ENCODE data around the gene HAUS7. TPM values are rescaled to one million over a fixed set of nuclear protein-coding genes. Genes with fewer than 3 reads are reported as not detected.
A peak's percentile ranks its signal among the peaks of the same experiment; 100 is the strongest.

The HAUS7 gene
- total RNA-seq, 1 donor from 2014 or later, result 15.8 TPM

DNA sequence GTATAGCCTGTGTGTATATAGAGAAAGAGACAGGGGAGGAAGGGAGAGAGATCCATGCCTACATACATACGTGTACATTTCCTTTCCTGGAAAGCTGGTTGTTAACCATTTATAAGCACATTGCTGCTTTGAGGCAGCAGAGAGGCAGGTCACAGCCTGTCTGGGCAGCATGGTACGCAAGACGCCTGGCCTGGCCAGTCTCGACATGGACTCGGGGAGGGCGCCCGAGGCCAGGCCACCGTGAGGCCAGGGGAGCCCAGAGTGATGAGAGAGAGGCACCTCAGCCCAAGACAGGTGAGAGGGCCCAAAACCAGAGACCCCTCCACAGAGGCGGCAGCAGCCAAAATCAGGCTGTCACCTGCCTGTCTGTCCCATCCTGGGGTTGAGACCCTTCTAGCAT, 28.4 kb downstream of the HAUS7 start:
- DNase-seq (ENCODE audit: low read depth), result no peak

DNA sequence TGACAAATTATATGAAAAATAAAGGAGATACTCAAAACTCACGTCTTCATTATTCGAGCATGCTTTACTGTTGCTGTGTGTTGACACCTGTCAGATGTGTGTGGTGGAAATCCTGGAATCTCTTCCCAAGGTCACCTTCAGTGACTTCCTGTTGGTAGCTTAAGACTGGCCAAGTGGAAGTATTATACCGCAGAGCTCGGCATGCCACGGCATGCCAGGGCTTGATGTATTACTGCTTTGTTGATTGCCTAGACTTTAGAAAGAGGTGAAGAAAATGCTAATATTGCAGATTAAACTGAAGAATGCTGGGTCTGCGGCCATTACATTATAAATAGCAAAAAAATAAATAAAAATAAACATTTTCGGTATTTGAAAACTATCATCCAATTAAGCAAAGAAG, 29.1 kb downstream of the HAUS7 start:
- DNase-seq (ENCODE audit: low read depth), result no peak

DNA sequence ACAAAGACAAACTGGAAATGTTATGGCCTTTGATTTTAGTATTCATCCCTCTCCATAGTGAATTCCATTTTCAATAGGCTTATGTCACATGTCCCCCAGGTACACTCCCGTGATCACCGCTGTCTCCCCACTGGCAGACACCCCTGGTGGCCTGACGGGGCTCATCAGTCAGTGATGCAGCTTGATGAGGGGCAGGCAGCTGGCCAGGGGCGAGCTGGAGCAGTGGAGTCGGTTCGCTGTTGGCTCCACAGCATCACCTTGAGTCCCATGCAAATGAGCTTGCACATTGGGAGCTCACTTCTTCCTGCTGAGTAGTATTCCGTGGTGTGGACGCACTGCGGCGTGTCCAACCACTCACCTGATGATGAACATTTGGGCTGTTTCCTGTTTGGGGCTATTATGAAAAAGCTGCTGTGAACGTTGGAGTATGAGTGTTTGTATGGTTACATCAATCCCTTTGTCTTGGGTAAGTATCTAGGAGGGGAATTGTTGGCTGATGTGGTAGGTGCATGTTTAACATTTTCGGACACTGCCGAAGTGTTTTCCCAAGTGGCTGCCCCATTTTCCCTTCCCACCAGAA, 29.7 kb downstream of the HAUS7 start:
- no peak for DNase-seq (ENCODE audit: low read depth)

DNA sequence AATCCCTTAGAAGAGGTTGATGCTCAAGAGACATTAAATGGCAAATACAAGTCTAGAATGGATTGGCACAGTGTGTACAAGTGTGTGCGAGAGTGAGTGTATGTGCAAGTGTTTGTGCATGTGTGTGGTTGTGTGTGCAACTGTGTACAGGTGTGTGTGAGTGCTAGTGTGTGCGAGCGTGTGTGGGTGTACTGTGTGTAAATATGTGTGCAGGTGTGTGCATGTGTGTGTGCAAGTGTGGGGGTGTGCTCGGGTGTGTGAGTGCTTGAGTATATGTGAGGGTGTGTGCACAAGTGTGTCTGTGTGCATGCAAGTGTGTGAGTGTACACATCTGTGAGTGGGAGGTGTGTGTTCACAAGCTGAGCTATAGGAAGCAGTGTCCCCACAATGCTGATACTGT, 30.4 kb downstream of the HAUS7 start:
- no peak for DNase-seq (ENCODE audit: low read depth)

DNA sequence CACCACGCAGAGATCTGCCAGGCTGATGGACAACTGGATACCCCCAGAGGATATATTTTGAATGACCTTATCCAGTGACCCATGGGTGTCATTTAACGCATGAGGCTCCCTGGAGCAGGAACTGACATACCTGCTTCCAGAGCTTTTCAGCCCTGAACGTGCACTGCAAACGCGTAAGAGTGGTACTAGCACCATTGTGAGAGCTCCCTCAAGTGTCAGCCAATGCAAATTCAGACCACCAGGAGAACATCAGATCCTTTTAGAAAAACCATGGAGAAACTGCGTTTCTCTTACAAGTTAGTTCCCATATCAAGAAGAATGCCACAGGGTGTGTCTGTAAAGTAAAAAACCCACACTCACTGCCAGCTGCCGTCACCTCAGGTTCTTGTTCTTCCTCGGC, 31.8 kb downstream of the HAUS7 start:
- peak; percentile 9 for DNase-seq (ENCODE audit: low read depth)

DNA sequence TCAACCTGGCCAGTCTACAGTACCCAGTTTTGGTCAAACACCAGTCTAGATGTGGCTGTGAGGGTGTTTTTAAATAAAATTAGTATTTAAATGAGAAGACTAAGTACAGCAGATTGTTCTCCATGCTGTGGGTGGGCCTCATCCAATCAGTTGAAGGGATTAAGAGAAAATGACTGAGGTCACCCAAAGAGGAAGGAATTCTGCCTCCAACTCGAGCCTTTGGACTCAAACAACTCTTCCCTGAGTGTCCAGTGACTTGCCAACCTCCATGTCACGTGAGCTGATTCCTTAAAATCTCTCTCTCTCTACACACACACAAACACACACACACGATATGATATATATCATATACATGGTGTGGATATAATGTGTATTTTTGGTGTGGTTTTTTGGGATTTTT, 34.5 kb downstream of the HAUS7 start:
- DNase-seq (ENCODE audit: low read depth), result no peak

DNA sequence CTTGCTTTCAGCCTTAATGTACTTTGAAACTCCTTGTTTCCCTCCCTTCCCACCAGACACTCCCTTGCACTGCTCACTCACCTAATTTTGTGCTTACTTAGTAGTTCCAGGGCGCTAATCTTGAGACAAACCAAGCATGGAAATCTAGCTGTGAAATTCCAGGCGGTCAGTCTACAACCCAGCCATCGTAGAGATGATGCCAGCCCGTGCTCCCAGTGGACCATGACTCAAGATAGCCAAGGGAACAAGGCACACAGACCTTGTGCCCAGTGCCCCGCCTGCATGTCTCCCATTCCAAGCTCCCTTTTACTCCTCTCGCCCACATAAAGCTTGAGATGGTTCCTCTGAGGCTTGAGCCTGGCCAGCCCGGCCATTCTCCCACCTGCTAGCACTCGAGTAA, 35.6 kb downstream of the HAUS7 start:
- peak; percentile 36 for DNase-seq (ENCODE audit: low read depth)

DNA sequence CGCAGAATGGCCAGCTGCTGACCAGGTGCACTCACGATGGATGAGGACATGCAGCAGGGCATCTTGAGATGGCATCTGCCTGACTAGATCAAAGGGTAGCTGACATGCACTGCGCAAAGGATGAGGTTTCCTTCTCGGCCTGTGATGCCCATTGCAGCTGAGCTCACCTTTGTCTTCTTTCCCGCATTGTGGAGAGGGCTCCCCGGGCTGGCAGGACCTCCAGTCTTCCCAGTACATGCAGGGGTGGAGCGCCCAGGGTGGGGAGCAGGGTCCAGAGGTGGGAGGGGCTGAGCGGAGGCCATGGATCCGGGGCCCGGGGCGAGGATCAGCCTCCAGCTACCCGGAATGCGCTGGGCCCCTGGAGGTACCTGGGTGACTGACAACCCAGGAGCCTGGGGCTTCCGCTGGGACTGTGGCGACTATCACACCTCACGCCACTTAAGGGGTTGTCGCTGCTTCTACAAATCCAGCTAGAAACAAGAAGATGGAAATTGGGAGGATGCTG, 36.5 kb downstream of the HAUS7 start:
- DNase-seq (ENCODE audit: low read depth), result no peak

DNA sequence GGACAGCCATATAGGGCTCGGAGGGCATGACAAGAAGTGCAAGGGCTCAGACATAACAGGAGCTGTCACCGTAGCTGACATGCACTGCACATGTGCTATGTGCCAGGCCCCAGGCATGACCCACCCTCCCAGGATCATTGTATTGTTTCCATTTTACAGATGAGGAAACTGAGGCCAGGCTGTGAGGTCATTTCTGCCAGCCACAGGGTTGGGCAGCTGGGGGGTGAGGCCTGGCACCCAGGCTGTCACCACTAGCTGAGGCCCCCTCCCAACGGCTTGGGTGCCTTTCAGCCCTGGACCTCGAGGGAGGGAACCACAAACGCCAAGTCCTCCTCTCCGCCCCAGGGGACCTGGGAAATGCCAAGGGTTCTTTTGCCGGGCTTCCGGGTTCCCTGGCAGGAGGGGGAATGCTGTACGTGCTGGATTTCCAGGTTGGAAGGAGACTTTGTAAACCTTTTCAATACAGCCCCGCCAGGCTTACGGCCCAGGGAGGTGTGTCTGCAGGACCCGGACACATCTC, 37.2 kb downstream of the HAUS7 start:
- DNase-seq (ENCODE audit: low read depth), result no peak

DNA sequence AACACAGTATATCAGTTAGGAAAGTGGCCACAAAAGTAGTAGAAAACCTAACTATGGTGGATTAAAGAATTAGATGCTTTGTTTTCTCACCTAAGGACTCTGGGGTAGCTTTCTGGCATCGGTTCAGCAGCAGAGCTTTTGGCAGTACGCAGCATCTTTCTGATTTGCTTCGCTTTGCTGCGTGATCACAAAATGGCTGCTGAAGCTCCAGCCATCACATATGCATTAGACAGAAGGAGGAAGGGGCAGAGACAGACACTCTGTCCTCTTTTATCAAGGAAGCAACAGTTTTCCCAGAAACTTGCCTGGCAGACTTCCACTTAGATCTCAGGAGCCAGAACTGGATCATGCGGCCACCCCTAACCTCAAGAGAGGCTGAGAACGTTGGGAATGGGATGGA, 39.6 kb downstream of the HAUS7 start:
- no peak for DNase-seq (ENCODE audit: low read depth)

DNA sequence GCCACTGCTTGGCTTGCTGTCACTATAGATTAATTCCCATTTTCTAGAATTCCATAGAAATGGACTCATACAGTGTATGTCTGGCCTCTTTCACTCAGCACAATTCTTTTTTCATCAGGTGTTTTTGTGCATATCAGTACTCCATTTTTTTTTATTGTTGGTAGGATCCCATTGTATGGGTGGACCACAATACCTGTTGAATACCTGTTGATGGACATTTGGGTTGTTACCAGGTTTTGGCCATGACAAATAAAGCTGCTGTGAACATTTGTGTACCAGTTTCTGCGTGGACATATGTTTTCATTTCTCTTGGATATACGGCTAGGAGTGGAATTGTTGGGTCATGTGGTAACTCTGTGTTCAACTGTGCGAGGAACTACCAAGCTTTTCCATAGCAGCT, 44.2 kb downstream of the HAUS7 start:
- no peak for DNase-seq (ENCODE audit: low read depth)

DNA sequence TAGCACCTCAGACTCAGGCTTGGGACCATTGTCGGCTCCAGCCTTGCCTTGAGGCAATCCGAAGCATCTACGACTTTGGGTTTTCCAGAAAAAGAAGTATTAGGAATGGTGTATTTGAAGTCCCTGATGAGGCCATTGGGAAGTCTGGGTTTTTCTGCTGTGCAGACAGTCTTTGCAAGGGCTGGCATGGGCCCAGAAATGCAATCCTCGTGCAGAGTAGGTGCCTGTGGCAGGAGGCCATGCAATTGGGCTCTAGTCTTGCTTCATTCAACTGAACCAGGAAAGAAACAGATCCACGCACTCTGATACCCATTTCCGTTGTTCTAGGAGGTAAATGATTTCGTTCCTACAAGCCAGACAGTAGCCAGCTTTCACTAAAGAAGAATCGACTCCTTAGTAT, 46.7 kb downstream of the HAUS7 start:
- DNase-seq (ENCODE audit: low read depth), result no peak

DNA sequence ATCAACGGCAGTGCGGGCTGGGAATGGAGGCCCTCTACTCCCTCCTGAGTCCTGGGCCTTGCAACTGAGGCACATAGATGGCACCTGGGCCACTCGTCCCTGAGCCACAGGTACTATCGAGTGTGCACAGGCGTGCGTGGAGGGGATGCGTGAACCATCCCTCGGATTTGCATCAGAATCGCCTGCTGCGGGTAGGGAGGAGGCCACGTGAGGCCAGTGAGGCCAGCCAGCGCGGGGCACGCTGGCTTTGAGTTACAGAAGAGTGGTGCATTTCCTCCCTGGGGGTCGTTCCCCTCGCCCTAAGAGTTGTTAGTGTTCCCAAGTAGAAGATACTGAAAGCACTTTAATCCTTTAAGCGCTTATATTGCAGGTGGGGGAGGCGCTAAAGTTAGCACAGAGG, 48.5 kb downstream of the HAUS7 start:
- no peak for DNase-seq (ENCODE audit: low read depth)

DNA sequence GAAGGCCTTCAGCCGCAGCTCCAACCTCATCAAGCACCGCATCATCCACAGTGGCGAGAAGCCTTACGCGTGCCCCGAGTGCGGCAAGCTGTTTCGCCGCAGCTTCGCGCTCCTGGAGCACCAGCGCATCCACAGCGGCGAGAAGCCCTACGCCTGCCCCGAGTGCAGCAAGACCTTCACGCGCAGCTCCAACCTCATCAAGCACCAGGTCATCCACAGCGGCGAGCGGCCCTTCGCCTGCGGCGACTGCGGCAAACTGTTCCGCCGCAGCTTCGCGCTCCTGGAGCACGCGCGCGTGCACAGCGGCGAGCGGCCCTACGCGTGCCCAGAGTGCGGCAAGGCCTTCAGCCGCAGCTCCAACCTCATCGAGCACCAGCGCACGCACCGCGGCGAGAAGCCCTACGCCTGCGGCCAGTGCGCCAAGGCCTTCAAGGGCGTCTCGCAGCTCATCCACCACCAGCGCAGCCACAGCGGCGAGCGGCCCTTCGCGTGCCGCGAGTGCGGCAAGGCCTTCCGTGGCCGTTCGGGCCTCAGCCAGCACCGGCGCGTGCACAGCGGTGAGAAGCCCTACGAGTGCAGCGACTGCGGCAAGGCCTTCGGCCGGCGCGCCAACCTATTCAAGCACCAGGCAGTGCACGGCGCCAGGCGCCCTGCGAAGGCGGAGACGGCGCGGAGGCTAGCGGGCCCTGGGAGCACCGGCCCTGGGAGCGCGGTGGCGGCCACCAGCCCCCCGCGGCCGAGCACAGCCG, 49.4 kb downstream of the HAUS7 start:
- no peak for DNase-seq (ENCODE audit: low read depth)

DNA sequence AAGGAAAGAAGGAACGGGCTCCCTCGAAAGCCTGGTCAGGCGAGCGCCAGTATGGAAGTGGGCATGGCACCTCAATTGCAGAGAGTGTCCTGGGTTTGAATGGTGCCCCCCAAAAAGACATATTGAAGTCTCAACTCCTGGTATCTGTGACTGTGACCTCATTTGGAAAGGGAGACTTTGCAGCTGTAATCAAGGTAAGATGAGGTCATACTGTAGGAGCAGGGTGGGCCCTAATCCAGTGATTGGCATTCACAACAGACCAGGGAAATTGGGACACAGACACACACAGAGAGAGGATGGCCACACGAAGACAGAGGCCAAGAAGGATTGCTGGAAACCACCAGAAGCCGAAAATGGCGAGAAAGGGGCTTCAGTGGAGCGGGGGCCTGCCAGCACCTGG, 52.7 kb downstream of the HAUS7 start:
- DNase-seq (ENCODE audit: low read depth), result no peak

DNA sequence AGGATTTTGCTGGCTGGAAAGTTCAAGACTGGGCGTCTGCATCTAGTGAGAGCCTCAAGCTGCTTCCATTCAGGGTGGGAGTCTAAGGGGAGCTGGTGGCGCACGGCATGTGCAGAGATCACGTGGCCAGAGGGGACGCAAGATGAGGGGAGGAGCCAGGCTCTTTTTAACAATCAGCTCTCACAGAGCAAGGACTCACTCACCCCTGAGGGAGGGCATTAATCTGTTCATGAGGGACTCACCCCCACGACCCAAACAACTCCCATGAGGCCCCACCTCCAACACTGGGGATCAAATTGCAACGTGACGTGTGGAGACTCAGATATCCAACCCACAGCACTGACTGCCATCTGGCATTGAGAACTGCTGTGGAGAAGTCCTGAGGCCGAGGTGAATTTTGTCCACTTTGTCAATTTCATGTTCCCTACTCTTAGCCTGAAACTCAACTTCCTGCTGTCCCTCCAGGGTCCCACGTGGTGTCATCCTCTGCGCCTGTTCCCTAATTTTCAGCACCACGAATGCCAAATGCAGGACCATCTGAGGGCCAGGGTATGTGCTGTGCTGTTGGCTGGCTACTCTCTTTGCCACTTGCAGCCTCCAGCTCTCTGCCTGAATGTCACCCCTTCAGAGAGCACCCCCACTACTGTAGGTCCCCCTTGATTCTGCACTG, 53.5 kb downstream of the HAUS7 start:
- DNase-seq (ENCODE audit: low read depth), result no peak

DNA sequence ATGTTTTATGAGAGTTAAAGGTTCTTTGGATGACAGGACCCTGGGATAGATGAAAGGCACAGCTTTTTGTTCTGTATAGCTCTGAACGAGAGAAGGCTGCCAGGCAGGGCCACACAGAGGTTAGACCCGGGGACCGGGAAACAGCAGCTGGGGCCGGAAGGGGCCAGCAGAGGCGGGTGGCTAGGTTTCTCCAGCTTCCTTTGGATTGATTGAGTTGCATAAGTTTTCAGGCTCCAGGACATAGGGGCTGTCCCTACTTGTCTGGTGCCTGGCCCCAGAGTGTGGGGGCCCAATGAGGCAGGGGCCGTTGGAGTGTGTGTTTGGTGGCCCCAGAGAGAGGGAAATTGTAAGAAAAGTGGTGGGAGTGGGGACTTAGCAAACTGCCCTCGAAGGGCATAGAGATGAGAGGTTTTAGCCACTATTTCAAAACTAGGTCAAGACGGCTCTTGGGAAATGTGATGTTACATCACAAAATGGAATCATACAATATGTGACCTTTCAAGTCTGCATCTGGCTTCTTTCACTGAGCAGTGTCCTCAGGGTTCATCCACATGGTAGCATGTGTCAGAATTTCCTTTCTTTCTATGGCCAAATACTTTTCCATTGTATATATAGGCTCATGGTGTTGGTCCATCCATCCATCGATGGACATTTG, 55.4 kb downstream of the HAUS7 start:
- DNase-seq (ENCODE audit: low read depth), result no peak

DNA sequence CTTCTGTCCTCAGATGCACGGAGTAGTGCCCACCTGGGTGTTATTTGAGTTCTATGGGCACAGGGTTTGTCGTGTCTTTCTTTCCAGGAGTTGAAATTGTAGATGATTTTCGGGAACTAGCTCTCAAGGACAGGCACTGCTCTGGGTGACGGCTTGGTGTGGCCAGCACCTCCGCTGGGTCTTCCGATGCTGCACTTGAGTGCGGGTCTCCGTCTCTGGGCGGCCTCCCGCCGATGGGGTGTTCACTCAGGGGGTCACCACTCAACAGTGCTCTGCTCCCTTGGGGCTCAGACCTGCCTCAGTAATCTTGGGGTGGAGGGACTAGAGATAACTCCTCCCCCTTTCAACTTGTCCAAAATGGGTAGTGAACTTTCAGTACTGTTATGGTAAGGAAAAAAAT, 56.6 kb downstream of the HAUS7 start:
- no peak for DNase-seq (ENCODE audit: low read depth)

DNA sequence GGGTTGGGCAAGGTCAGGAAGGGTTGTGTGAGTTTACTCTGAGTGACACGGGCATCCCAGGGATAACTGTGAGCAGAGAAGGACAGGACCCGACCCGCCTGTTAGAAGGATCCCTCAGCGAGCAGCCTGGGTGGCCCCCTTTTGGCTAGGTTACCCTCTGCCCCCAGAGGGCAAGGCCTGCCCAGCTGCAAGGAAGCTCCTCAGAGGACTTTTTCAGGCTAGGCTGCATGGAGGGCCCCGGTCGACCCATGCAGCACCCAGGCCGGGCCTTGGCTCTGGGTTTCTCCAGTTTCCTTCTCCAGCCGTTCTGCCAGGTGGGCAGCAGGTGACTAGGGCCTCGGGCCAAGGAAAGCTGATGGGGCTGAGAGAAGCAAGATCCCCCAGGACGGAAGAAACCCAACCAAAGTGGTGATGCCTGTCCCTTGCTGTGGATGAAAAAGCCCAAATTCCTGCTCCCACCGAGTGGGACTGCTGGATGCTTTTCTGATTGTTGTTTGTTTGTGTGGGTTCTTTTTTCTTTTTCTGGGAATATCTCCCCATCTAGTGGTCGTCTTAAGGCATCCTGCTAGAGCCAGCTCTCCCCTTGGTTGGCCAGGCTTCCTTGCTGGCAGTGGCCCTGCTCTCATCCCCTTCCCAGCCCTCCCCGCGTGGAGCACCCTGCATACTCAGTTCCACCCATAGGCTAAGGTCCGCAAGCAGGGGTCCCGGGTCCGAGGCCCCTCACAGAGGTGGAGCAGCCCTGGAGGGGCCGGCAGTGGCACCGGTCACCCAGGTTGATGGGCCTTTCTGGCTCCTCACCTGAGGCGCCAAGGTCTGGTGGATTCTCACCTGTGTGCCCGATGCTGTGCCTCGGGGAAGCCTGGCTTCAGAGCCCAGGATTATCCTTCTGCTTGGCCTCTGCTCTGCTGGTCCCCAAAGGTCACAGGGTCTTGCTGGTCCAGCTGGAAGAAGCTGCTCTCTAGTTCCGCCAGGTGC, 57.3 kb downstream of the HAUS7 start:
- DNase-seq (ENCODE audit: low read depth), result no peak

DNA sequence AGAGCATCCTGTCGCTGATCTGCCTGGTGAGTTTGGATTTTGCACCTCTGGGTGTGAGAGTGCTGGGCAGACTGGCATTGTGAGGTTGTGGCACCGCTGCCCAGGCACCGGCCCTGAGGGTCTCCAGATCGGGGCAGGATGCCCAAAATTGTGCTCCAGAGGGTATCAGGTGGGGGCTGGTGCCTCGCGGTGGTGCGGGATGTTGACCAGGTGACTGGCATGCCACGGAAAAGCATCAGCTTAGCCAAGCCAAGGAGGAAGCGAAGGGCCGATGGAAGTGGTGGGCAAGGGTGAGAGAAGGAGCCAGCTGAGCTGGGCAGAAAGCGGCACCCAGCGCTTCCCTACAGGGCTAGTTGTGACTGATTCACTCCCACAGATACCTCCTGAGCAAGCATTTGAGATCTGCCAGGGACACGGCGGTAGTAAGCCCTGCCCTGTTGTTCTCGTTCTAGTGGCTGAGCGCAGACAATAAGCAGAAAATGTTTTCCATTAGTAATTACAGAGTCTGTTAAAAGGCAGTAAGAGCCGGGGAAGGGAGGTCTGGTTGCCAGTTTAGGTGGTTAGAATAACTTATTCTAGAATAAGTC, 58.3 kb downstream of the HAUS7 start:
- no peak for DNase-seq (ENCODE audit: low read depth)
